Chondrocyte (in vitro differentiated cells): ENCODE measurements around the gene MRPL40. TPM values are rescaled to one million over a fixed set of nuclear protein-coding genes. Genes with fewer than 3 reads are reported as not detected.

Experiments
- DNase-seq: peaks from one replicate; pipeline ENCODE4 v3.0.0; 2021; ENCODE audit warnings: mixed read lengths, low spot score
- H3K27ac Mint-ChIP-seq: one replicate; pipeline ENCODE4 v1.8.0; 2021; ENCODE audit warnings: mild to moderate bottlenecking, moderate library complexity, mixed read lengths; ENCODE audit not compliant: unreplicated experiment
- H3K27me3 Mint-ChIP-seq: 2 replicates; pipeline ENCODE4 v1.8.0; 2021; ENCODE audit warnings: low read depth, mixed read lengths
- H3K36me3 Mint-ChIP-seq: 2 replicates; pipeline ENCODE4 v1.8.0; 2021; ENCODE audit warnings: low read depth, mixed read lengths
- H3K4me1 Mint-ChIP-seq: 2 replicates; pipeline ENCODE4 v1.8.0; 2021; ENCODE audit warnings: low read depth, mild to moderate bottlenecking, mixed read lengths
- H3K4me3 Mint-ChIP-seq: one replicate; pipeline ENCODE4 v1.8.0; 2021; ENCODE audit warnings: mild to moderate bottlenecking, moderate library complexity, mixed read lengths; ENCODE audit not compliant: unreplicated experiment
- H3K9me3 Mint-ChIP-seq: 2 replicates; pipeline ENCODE4 v1.8.0; 2021; ENCODE audit warnings: low read depth, mixed read lengths
- total RNA-seq: library from RNA; stranded (reverse); gene quantifications from 3 replicates; pipeline ENCODE4 v1.2.1, GENCODE V29; 2021
- TF ChIP-seq, protein P1 (sequence below): fragments of 200-600 bp; sonication (generic); IDR thresholded peaks from 2 replicates; pipeline ENCODE4 v1.5.0; 2021; ENCODE audit warnings: antibody characterized with exemption, mild to moderate bottlenecking, moderate library complexity

Gene MRPL40
- total RNA-seq, 1 donor from 2014 or later, result 21.8 TPM

DNA sequence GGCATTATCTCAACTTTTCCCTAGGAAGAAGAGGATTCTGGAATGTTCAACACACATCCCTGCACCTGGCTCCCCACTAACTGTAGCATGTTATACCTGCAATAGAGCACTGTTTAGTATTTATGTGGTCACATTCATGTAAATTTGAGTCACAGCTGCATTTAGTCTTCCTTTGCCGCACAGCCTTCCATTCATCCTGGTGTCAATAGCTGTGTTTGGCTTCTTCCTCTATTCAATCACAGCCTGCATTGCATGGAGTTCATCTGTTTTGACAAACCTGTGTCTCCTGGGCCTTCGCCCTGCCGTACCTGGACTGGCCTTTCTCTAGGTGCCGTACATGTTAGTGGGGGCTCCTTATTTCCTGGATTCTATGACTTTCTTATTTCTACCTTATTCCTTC is 19.2 kb downstream of the MRPL40 start:
- DNase-seq, result no peak
- Mint-ChIP-seq H3K4me1 (peaks cover 30% of the 10 kb centered on the region), H3K27ac (no peak overlapping the region), H3K9me3 (no peaks in the 10 kb centered on the region), H3K27me3 (no peaks in the 10 kb centered on the region), H3K4me3 (no peak overlapping the region), H3K36me3 (peaks cover 31% of the 10 kb centered on the region)
- TF ChIP-seq, protein P1, sequence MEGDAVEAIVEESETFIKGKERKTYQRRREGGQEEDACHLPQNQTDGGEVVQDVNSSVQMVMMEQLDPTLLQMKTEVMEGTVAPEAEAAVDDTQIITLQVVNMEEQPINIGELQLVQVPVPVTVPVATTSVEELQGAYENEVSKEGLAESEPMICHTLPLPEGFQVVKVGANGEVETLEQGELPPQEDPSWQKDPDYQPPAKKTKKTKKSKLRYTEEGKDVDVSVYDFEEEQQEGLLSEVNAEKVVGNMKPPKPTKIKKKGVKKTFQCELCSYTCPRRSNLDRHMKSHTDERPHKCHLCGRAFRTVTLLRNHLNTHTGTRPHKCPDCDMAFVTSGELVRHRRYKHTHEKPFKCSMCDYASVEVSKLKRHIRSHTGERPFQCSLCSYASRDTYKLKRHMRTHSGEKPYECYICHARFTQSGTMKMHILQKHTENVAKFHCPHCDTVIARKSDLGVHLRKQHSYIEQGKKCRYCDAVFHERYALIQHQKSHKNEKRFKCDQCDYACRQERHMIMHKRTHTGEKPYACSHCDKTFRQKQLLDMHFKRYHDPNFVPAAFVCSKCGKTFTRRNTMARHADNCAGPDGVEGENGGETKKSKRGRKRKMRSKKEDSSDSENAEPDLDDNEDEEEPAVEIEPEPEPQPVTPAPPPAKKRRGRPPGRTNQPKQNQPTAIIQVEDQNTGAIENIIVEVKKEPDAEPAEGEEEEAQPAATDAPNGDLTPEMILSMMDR, result no peak

DNA sequence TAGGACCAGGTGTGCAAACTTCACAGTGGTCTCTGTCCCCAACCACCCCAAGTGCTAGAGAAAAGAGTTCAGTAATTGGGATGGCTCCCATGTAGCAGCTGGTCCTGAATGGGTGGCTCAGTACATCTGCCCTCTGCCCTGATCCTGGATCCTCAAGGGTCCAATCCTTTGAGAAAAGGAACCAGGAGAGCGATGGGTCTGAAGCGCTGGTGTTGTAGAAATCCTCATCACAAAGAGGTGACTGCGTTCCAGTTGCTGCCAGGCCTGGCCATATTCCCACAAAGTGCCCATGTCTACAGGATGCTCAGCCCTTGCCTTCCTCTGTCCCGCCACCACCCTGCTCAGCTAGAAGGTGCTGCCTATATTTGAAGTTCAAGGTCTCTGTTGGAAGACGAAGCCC is 21.4 kb downstream of the MRPL40 start:
- DNase-seq, result no peak
- Mint-ChIP-seq H3K4me3 (no peak overlapping the region), H3K27me3 (no peaks in the 10 kb centered on the region), H3K4me1 (peaks cover 18% of the 10 kb centered on the region), H3K27ac (no peak overlapping the region), H3K9me3 (no peaks in the 10 kb centered on the region), H3K36me3 (peaks cover 34% of the 10 kb centered on the region)
- TF ChIP-seq, protein P1, result no peak

DNA sequence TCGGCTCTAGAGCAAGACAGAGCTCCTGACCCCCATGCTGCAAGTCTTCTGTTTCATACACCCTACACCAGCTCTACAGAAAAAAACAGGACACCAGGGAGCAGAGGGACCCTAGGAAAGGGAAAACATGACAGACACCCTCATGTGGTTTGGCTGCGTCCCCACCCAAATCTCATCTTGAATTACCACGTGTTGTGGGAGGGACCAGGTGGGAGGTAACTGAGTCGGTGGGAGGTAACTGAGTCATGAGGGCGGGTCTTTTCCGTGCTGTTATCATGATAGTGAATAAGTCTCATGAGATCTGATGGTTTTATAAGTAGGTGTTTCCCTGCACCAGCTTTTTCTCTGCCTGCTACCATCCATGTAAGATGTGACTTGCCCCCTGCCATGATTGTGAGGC is 21.8 kb downstream of the MRPL40 start:
- no peak for DNase-seq
- H3K27me3 Mint-ChIP-seq, result no peaks in the 10 kb centered on the region
- no peak overlapping the region for H3K4me3 Mint-ChIP-seq
- TF ChIP-seq, protein P1, result no peak
- peaks cover 17% of the 10 kb centered on the region for H3K4me1 Mint-ChIP-seq
- H3K9me3 Mint-ChIP-seq, result no peaks in the 10 kb centered on the region
- H3K36me3 Mint-ChIP-seq, result peaks cover 34% of the 10 kb centered on the region
- peak overlapping the region; percentile 28 for H3K27ac Mint-ChIP-seq

DNA sequence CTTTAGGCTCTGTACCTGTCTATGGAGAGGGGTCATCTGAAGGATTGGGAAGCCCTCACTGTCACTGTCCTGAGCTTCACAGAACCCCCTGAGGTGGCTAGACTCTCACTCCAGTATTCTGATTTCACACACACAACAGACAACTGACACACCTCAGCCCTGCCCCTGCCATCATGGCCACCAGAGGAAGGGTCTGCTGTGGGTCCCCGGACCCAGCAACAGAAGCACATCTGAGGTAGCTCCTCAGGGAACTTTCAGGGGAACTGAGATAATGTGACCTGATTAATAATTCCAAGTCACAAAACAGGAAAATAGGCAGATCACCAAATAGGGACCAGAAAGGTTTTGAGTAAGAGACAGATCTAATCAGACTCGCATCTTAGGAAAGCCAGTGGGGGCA is 22.7 kb downstream of the MRPL40 start:
- TF ChIP-seq, protein P1, result no peak
- no peaks in the 10 kb centered on the region for H3K9me3 Mint-ChIP-seq
- no peak for DNase-seq
- peaks cover 34% of the 10 kb centered on the region for H3K36me3 Mint-ChIP-seq
- peak overlapping the region; percentile 57 for H3K27ac Mint-ChIP-seq
- no peaks in the 10 kb centered on the region for H3K27me3 Mint-ChIP-seq
- peaks cover 17% of the 10 kb centered on the region for H3K4me1 Mint-ChIP-seq
- H3K4me3 Mint-ChIP-seq, result no peak overlapping the region

DNA sequence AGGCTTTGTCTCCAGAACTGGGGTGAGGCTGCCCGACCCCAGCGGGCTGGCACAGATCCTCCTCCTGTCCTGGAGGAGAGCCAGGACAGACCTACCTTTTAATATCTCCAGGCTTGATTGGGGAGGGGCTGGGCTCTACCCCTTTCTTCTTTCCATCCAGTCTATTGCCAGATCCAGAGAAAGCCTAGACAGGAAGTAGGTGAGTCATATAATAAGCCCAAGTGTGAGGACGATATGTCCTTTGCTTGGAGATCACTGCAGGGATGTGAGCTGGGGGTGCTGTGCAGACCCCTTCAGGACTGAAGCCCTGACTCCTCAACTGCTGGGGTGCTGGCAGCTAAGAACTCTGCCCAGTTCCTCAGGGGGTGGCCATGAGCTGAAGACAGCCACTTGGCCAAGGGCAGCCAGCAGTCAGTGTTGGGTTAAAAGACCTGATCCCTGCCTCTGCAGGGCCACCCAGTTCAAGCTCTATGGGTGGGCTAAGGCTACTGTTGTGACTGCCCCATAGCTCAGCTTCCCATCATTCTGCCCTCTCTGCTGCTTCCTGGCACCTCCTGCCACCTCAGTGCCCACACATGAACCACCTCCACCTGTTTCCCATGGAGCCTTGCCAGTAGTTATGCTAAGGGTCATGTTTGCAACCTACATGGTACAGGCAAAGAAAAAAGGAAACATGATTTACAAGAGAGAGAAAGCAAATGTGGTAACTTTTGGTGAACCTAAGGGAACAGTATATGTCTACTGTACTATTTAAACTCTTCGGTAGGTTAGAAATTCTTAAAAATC is 23.4 kb downstream of the MRPL40 start:
- Mint-ChIP-seq H3K36me3 (peaks cover 34% of the 10 kb centered on the region), H3K4me1 (peaks cover 17% of the 10 kb centered on the region), H3K4me3 (no peak overlapping the region), H3K9me3 (no peaks in the 10 kb centered on the region), H3K27me3 (no peaks in the 10 kb centered on the region), H3K27ac (peak overlapping the region; percentile 57)
- TF ChIP-seq, protein P1, result no peak
- no peak for DNase-seq
